GM19023 (cell line): ENCODE measurements around the gene RFXANK.

Experiments
- ATAC-seq: cut with Tn5 transposase; IDR thresholded peaks from one replicate; pipeline ENCODE4 v1.9.1; 2021; ENCODE audit warnings: mild to moderate bottlenecking, moderate library complexity; ENCODE audit not compliant: unreplicated experiment

RFXANK gene

GRCh38 chr19:19226663-19227062, 34.6 kb downstream of the RFXANK start:
- ATAC-seq, result no peak

GRCh38 chr19:19227217-19227616, 35.2 kb downstream of the RFXANK start:
- ATAC-seq, result no peak

GRCh38 chr19:19229701-19230100, 37.6 kb downstream of the RFXANK start:
- no peak for ATAC-seq

GRCh38 chr19:19230999-19231398, 38.9 kb downstream of the RFXANK start:
- ATAC-seq, result no peak

- ATAC-seq, result no peak
Observed at GRCh38 chr19:19232261-19232721, 40.2 kb downstream of the RFXANK start.

- ATAC-seq, result no peak
Observed at GRCh38 chr19:19234220-19234816, 42.3 kb downstream of the RFXANK start.

- no peak for ATAC-seq
Observed at GRCh38 chr19:19236173-19236572, 44.1 kb downstream of the RFXANK start.

- ATAC-seq, result no peak
Observed at GRCh38 chr19:19238126-19238894, 46.3 kb downstream of the RFXANK start.

- no peak for ATAC-seq
Observed at GRCh38 chr19:19239675-19240074, 47.6 kb downstream of the RFXANK start.

GRCh38 chr19:19240476-19240875, 48.4 kb downstream of the RFXANK start:
- ATAC-seq, result no peak

GRCh38 chr19:19250196-19250801, 58.2 kb downstream of the RFXANK start:
- no peak for ATAC-seq
